ENCODE data around the gene FAM118B.

GRCh38 chr11:126226334-126227084 lies 14.9 kb downstream of the FAM118B start:
- TF ChIP-seq CTCF (conservative IDR thresholded peaks at IDR 0.05 in 1 of 2, IDR thresholded peaks at IDR 0.05 in 1 of 2; ENCODE audit: low read depth in 1 of 2, low read length in 2 of 2) = no peak
- no peak for TF ChIP-seq EZH2 (IDR thresholded peaks at IDR 0.05; ENCODE audit: low read length, missing control alignments)
